Inflammatory macrophage treated with lipopolysaccharide for 1 hour (primary cell): ENCODE results near the gene PTPN4.

Experiments
- DNase-seq, 2 donors: peaks; one replicate each; pipeline ENCODE4 v3.0.0-alpha.2; 2020 to 2022

Gene PTPN4

DNA sequence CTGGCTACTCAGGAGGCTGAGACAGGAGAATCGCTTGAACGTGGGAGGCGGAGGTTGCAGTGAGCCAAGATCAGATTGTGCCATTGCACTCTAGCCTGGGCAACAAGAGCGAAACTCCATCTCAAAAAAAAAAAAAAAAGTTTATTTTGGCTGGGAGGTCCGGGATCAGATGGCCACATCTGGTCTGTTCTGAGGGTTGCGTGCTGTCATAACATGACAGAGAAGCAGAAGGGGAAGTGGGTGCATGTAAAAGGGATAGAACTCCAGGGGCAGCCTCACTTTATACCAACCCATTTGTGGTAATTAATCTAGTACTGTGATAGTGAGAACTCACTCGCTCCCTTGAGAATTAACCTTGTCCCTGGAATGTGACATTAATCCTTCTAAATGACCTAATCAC lies 101.2 kb downstream of the PTPN4 start:
- no peak for DNase-seq

DNA sequence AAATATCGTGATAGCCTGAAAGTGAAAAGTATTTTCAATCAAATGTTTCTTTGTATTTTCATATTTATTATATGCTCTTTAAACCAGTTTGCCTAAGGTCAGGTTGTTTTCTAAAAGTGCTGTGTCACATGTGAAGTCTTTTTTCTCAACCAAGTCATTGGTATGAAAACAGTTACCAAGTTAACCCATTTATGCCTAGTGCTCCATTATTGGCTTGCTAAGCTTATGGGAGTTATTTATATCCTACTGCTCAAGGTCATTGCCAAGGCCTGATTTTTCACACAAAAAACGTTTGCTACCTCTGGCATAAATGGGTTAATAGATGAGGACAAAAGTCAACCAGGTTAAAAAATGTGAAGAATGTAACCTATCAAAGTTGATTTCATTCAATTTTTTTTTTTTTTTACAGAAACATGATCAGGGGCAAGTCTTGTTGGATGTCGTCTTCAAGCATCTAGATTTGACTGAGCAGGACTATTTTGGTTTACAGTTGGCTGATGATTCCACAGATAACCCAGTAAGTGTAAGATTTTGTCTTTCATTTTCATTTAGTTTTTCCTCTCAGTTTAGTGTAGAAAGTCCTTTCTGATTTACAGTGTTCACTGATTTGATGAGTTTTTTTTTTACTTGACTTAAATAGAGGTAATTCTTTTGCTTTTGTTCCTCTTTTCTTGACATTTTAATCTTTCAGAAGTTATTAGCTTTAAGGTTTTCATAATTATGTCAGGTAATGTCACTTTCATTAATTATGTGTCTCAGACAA lies 102.6 kb downstream of the PTPN4 start:
- DNase-seq, result no peak

DNA sequence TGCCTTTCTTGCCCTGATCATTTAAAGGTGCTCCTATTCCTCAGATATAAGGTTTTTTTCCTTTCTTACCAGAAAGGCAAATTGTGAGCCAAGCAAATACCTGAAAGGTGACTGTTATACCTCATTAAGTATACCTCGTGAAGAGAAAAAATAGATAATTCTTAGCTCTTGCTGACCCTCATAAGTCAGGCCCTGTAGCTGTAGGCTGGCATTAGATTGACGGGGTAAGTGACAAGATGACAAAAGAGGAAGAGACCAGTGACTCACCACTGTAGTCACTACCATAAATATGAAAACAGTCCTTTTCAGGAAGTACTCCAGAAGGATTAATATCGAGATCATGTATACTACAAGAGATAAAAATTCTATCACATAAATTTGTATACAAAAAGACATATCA lies 104.6 kb downstream of the PTPN4 start:
- peak; percentile 57 to 58 for DNase-seq

DNA sequence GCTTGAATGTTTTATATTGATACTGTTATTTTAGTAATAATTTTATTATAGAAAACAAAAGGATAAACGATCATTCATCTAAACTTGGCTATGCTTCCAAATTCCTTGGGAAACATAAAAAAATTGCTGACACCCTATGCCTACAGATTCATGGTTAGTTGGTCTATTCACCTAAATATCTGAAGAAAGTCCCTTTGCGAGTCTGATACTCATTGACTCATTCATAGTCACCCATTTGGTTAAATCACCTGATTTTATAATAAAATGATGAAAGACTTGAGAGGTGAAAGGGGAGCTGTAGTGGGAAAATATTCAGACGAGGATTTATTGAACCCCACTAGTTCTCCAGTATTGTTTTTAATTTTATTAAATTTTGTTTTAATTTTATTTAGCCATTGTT lies 112.0 kb downstream of the PTPN4 start:
- DNase-seq, result no peak

DNA sequence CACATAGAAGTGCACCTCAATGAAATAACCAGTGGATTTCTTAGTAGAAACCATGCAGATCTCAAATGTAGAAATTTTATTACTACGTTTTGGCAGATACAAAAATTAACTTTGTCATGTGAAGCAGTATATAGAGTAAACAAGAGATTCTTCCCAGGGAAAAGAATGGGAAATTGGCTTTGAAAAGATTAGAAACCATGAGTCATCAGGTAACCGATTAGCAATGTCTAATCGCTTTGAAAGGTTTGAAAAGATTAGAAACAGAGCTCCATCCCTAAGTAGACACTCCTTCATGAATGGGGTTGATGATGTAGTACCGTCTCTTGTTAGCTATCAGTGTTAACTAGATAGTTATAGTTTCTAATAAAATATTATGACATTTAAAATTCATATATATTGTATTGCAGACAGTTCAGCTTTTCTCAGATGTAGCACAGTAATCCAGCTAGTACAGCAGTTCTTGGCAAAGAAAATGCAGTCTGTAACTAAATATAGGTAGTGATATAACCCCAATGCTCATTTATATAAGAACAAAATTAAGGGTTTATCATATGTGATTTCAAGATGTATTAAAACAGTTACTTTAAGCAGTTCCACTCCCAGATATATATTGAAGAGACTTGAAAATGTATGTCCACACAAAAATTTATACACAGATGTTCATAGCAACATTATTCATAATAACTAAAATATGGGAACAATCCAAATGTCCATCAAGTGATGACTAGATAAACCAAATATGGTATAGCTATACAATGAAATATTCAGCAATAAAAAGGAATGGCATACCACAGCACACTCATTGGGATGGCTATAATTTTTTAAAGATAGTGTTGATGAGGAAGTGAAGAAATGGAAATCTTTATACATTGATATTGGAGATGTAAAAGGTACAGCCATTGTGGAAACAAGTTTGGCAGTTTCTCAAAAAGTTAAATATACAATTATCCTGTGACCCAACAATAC lies 113.9 kb downstream of the PTPN4 start:
- DNase-seq, result no peak

DNA sequence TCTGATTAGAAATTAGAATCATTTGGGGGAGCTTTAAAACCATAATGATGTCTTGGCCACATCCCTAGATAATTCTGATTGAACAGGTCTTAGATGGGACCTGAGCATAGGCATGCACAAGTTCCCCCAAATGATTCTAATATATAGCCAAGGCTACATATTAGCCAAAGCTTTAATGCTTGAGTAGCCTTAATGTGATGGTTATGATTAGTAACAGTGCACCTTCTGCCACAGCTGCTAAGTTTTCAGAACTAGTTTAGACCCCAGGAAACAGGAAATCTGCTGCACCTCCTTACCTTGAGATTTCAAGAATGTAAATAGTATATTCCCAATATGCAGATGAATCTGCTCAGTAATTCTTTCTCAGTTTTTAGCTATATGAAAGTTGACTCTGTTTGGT lies 119.8 kb downstream of the PTPN4 start:
- DNase-seq, result no peak

DNA sequence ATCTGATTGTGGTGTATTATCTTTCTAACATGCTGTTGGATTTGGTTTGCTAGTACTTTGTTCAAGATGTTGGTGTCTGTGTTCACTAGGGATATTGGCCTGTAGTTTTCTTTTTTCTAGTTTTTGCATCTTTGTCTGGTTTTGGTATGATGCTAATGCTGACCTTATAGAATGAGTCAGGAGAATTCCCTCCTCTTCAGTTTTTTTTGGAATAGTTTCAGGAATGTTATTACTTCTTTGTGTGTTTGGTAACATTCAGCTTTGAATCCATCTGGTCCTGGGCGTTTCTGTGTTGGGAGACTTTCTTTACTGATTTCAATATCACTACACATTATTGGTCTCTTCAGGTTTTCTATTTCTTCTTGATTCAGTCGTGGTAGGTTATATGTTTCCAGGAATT lies 129.0 kb downstream of the PTPN4 start:
- no peak for DNase-seq

DNA sequence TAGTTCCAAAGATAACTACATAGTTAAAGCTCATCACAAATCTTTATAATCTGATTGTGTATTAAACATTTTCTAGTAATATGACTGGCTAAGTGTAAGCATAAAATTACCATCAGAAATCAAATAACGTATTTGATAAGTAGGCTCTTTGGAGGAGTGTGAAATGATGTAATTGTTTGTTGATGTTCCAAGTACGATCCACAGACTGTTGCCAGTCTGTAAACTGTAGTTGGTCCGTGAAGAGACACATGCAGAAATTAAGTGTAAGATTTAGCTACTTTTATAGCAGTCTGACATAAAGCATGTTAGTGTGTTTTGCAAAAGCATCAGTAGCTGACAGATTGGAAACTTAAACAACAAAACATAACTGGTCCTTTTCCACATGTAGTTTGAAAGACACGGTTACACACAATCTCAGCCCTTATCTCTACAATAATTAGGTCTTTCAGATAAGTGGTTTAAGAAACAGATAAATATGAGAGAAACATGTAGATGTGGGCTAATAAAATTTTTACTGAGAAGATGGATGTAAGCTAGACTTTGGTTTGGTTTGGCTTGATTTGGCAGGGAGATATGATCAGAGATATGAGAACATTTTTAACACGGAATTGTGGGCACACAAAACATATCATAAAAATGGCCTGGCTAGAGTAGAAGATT lies 138.1 kb downstream of the PTPN4 start:
- no peak for DNase-seq

DNA sequence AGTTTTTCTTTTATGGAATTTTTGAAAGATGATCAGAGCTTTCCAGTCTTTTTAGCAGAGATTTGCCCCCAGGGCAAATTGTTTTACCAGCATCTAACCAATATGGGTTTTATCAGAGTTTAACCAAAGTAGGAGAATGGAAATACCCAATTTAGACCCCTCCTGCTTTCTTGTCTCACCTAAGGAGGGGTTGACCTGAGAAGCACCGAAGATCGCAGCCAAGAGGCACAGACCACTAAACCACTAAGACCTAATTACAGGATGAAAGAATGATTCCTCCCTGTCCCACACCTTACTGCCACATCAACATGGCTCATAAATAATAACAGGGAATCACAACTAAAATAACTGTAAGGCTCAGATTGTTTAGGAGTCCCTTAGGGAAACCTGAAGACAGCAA lies 141.3 kb downstream of the PTPN4 start:
- DNase-seq, result no peak

DNA sequence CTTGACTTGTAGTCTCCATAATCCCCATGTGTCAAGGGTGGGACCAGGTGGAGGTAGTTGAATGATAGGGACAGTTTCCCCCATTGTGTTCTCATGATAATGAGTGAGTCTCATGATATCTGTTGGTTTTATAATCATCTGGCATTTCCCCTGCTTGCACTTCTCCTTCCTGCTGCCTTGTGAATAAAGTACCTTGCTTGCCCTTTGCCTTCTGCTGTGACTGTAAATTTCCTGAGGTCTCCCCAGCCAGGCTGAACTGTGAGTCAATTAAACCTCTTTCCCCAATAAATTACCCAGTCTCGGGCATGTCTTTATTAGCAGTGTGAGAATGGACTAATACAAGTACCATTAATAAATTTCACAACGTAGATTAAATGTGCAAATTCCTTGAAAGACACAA lies 150.8 kb downstream of the PTPN4 start:
- DNase-seq, result no peak

DNA sequence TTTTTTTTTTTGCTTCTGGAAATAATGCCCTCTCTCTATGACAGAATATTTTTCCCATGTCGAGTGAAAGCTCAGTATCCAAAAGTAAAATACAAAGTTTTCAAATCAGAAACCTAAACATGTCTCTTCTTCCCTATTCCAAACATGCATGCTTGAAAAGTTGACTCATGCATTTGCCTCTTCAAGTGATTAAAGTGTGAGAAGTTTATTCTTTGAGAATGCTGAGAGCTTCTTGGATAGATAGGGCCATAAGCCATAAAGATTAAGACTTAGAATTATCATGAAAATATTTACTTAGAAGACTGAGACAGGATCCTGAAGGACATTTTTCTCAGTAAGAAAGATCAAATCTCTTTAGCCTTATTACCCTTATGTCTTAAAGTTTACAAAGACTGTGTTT lies 154.5 kb downstream of the PTPN4 start:
- no peak for DNase-seq

DNA sequence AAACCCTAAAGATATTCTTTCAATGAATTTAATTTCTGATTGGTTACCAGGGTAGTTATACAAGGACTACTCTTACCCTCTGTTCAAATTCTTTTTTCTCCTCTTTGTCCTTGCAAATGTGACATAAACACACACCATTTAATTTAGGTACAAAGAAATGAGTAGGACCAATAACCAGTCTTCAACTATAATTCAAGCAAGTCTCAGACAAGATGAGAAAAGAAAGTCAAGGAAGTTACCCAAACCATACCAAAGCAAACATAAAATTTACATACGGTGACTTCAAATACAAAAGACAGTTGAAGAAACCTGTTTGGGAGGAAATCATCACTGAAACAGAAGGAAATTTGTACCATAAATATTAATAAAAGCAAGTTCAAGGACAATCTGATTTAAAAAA lies 162.1 kb downstream of the PTPN4 start:
- no peak for DNase-seq

DNA sequence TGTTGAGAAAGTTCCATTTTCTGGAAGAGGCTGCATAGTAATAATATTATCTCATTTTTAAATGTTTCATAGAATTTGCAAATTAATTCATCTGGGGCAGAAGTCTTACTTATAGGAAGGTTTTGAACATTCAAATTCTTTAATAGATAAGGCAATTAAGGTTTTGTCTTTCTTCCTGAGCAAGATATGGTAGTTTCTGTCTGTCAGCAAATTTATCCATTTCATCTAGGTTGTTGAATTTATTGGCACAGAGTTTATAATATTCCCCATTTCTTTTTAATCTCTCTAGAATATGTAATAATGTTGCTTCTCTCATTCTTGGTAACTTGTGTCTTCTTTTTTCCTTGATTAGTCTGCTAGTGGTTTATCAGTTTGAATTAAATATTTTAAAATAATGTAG lies 163.0 kb downstream of the PTPN4 start:
- DNase-seq, result no peak

DNA sequence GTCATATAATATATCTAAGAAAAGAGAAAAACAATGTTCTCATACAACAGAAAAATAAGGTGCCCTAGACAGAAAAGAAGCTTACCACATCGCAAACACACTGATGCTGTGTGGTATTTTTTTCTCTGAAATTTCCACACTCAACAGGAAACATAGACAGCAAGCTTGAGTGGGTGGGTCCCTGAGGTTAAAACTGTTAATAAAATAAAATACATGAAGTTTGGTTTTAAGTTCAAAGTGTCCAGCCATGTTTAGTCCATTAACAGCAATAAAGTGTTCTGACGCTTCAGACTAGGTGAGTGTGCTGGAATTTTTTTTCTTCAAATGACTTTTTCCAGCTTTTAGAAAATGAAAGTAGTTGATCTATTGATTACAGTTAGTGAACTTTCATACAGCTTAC lies 169.8 kb downstream of the PTPN4 start:
- DNase-seq, result no peak

DNA sequence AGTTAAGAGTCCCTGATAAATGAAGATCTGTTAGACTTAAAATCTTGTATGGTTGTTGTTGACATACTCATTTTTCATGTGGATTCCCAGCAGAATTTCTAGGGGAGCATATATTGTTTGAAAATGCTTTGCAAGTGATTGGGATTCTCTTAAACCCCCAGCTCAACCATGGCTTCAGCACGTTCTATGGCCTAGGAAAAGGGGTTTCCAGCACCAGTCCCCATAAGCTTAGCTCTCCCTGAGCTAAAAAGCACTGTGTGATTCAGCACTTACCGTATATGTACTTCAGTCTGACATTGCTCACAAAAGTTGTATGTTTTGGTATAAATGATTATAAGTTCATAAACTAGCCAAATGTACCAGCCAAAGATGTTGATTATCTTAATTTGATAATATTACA lies 173.1 kb downstream of the PTPN4 start:
- no peak for DNase-seq

DNA sequence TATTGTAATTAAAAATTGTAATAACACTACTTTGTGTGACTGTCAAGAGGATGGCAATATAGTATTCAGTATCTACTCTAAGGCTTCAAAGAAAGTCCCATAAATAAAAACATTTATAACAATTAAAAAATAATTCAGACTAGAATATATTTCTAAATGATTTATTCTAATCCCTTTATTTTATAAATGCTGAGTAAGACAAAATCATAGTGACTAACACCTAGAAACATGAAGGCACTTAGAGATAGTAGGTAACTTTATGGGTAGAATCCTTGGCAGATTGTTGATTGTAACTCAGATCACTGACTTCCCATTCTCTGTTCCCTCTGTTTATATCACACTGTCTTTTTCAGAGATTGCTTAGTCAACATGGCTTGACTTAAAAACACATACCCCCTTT lies 174.6 kb downstream of the PTPN4 start:
- no peak for DNase-seq

DNA sequence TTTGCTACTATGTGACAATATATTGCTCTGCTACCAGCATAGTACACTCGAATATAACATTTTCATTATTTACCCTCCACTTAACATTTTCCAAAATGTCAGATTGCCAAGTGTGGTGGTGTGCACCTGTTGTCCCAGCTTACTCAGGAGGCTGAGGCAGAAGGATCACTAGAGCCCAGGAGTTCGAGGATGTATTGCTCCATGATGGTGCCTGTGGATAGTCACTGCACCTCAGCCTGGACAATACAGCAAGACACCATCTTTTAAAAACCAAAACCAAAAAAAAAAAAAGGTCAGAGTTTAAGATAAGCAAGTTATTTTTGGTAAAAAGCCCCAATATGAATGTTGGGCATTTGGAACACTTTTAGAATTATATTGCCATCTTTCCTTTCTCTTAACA lies 178.0 kb downstream of the PTPN4 start:
- DNase-seq, result no peak

DNA sequence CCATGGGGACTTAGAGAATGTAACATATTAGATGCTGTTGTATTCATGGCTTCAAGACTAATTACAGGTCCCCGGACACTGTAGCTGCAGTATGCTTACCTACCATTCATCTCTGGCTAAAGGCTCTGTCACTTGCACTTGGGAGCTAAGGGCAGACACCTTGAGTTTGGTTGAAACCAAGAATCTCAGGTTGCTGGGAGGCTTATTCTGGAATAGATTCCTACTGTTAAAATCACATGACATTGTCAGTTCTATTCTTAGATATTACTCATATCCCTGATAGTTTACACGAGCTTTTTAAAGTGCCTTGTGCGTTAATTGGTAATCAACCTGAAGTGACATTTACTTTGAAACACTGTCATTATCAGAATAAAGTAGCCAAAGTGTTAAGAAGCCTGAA lies 180.2 kb downstream of the PTPN4 start:
- DNase-seq, result no peak

DNA sequence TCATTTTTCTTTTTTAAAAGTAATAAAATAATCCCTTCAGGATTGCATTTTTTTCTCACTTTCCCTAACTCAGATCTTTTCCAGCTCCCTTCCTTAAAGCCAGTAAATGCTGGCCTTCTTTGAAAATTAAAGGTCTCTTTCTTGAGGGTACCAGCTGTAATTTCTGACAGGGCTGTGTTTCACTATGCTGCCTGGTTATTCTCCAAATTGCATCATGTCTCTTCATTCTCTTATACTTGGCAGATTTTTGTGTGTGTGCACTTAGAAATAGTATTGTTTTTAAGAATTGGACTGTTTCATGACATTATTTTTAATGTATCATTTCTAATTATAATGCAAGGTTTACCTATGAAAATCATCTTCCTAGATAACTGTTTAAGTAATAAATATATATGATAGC lies 181.1 kb downstream of the PTPN4 start:
- no peak for DNase-seq

DNA sequence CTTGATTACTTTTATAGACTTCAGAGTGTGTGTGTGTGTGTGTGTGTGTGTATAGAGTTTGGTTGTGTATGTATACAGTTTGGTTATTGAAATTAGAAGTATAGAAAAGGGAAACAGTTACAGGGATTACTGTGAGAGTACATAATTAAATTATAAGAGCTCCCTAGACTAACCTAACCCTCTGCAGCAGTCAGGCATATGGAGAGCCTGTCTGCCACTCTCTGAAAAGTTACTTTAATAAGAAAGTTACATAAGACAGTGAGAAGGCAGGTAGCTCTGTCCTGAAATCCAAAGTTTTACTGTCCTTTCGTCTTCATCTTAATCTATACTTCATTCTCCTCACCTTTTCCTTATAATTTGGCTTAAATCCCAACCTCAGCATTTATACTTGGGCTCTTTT lies 181.7 kb downstream of the PTPN4 start:
- no peak for DNase-seq

DNA sequence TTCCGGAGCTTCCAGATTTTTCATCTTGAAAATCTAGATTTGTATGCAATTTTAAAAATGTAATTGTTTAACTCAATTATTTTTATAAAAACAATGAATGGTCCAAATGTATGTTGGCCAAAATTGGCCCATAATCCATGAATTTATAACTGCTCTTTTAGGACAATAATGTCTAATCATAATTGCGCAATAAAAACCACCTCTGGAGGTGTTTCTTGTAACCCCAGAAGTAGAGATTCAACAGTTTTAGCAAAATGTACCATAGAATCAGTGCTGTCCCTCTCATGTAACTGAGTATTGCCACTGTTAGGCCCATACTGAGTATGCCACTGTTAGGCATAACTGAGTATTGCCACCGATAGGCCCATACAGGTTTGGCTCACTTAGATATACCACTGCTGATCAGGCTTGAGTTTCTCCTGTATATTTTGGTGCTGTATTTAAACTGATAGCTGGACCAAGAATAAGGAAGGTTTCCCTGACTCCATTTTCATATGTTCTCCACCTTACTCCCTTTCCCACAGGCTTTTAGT lies 182.3 kb downstream of the PTPN4 start:
- no peak for DNase-seq

DNA sequence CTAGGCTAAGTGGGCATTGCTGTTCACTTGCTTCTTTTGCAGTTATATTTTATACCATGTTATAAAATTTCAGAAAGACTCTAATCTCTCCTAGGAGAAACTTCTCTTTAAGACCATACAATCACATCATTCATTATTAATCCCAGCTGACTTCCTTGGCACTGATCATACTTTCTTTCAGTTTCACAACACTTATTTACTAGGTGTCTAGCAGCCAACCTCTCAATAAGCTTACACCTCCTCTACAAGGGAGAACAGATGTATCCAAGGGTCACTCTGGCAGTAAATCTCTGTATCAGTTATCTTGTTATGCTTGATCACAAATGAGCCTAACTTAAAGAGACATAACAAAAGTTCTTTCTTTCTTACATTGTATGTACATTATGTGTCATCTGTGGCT lies 183.3 kb downstream of the PTPN4 start:
- no peak for DNase-seq

DNA sequence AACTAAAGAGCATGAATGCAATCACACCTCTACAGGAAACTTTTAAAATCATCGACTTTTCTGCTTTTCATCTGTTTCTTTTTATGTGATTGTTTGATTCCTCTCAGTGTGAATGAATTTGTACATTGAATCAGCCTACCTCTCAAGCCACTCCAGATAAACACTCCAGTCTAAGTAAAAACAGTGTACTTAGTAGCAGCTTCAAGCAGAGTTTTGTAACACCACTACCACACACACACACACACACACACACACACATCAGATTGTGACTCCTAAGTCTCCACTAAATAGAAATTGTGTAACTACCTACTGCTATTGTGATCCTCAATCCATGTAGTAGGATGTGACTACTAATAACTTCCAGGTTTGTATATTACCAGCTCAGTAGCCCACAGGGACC lies 187.8 kb downstream of the PTPN4 start:
- no peak for DNase-seq

DNA sequence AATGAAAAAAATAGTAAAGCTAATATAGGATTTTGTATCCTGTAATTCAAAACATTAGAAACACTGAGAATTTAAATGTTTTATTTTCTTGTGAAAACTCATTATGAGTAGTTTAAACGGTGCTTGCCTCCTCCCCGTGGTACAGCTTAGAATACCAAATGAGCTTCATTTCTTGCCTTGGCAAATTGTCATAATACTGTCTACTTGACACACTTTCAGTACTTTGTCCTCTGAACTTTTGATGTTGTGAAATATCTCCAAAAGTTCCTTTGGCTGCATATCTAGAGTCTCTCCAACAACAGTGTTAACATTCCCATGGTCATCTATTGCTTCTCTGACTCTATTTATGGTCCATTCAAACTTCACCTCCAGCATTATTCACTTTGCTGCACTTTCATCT lies 191.2 kb downstream of the PTPN4 start:
- no peak for DNase-seq
